ENCODE measurements around the gene APH1A. TPM values are rescaled to one million over a fixed set of nuclear protein-coding genes. Genes with fewer than 3 reads are reported as not detected.
A peak's percentile ranks its signal among the peaks of the same experiment; 100 is the strongest.
"Not testable (repeated sequence)": the region's sequence is repeated elsewhere in the genome, so short reads cannot be mapped to it uniquely, and the experiment has no call there.

The APH1A gene
- total RNA-seq, 1 donor from 2014 or later = 56.1 TPM

DNA sequence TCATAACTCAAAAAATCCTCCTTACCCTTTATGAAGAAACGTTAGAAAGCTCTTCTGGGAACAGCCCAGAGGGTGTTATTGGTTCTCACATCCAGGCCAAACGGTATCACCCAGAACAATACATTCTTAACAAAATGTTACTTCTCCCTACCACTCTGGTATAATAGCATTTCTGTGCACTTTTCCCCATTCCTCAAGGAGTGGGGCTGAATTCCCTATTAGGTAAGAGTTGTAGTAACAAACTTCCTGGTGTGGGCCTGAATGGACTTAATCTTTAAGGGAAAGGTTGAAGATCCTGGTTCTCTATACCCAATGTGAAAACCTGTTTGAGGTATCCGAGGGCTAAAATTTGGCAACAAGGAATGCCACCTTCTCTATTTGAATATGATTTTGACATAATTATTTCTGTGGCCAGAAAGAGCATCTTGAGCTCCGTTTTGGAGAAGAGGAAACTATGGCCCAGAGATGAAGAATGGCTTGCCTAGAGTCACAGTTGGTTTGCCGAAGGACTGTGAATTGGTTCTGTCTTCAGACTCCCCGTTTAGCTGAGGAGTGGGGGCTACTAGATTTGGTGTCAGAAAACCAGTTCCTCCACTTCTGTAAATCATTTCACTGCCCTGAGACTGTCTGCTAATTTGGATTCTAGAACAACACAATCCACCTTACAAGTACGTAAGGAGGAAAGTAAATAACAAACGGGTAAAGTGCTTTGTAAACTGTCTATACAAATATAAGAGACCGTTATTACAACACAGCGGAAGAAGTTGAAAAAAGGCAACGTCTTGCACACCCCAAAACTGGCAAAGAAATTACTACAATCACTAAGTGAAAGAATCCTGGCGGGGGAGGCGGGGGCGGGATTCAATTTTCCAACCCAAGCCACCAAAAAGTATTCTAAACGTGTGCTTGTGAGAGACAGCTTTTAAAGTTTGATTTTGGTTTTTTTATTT, 35.2 kb downstream of the APH1A start:
- no peak for DNase-seq

DNA sequence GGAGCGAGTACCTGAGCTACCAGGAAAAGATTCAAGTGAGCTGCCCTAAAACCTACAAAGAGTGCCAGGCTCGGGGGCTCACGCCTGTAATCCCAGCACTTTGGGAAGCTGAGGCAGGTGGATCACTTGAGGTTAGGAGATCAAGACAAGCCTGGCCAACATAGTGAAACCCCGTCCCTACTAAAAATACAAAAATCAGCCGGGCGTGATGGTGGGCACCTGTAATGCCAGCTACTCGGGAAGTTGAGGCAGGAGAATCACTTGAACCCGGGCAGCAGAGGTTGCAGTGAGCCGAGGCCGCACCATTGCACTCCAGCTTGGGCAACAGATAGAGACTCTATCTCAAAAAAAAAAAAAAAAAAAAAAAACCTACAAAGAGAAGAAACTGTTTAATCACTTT, 35.9 kb downstream of the APH1A start:
- not testable (repeated sequence) for DNase-seq

DNA sequence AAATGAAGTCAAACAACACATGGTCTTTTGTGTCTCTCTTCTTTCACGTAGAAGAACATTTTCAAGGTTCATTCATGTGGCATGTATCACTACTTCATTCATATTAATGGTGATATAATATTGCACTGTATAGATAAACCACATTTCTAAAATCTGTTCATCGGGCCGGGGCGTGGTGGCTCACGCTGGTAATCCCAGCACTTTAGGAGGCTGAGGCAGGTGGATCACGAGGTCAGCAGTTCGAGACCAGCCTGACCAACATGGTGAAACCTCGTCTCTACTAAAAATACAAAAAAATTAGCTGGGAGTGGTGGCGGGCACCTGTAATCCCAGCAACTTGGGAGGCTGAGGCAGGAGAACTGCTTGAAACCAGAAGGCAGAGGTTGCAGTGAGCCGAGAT, 40.6 kb downstream of the APH1A start:
- not testable (repeated sequence) for DNase-seq

DNA sequence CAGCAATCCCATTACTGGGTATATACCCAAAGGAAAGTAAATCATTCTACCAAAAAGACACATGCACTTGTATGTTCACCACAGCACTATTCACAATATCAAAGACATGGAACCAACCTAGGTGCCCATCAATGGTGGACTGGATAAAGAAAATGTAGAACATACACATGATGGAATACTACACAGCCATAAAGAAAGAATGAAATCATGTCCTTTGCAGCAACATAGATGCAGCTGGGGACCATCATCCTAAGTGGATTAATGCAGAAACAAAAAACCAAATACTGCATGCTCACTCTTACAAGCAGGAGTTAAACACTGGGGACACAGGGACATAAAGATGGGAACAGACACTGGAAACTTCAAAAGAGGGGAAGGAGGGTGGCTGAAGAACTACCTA, 41.6 kb downstream of the APH1A start:
- DNase-seq = no peak

DNA sequence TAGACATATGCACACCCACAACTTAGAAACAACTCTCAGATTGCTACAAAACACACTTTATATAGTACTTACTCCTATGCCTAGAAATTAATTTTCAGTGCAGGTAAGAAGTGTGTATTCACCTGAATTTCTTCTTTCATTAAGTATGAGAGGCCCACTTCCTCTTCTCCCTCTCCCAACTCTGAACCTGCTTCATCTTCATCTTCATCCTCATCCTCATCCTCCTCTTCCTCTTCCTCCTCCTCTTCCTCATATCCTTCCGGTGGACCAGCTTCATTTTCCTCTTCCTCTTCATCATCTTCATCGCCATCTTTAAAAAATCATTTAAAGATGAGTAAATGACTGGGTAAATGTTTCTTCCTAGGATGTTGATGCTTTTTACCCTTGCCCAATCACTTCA, 42.3 kb downstream of the APH1A start:
- DNase-seq = no peak

DNA sequence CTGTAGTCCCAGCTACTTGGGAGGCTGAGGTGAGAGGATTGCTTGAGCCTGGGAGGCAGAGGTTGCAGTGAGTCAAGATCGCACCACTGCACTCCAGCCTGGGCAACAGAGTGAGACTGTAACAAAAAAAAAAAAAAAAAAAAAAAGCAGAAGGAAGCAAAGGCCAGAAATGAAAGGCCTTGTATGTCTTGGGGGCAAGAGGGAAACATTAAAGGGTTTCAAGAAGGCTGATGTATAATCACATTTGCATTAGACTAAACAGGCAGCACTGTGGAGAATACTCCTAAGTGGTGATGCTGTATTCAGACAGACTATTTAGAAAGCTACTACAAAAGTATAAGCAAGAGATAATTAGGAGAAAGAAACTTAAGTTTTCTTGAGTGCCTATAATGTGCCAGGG, 43.3 kb downstream of the APH1A start:
- DNase-seq = no peak

DNA sequence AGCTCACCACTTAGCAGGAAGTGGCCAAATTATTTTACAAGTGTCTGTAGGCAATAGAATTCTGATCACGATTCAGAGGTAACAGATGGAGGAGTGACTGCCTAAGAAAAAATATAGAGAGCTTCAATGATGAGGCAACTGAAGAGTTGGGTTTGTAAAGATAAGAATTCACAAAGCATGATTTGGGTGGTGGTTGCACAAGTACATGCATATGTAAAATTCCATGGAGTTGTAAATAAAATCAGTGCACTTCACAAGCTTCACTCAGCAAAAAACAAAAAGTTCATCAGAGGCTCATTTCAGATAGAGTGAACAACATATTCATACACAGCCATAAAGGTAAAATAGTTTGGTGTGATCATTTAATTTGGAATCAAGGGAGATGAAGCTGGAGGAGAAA, 43.8 kb downstream of the APH1A start:
- no peak for DNase-seq

DNA sequence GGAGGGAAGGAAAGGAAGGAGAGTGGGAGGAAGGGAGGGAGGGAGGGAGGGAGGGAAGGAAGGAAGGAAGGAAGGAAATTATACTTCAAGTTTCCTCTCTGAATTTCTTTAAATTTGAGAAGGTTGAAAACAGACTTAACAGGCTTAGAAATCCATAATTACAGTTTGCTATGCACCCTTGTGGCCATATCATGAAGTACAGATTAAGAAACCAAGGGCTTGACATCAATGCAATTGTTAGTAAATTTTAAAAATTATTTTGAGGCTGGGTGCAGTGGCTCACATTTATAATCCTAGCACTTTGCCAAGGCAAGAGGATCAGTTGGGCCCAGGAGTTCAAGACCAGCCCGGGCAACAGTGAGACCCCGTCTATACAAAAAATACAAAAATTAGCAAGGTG, 47.3 kb downstream of the APH1A start:
- no peak for DNase-seq

DNA sequence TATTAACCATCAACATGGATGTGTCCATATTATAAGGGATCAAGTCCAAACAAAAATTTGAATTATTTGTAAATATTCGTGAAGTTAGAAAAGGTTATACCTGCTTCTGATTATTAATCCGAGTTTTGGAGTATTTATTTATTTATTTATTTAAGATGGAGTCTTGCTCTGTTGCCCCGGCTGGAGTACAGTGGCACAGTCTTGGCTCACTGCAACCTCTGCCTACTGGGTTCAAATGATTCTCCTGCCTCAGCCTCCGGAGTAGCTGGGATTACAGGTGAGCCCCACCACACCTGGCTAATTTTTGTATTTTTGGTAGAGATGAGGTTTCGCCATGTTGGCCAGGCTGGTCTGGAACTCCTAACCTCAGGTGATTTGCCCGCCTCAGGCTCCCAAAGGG, 53.0 kb downstream of the APH1A start:
- not testable (repeated sequence) for DNase-seq

Small RNA genes lying within 50 kb of the gene (small RNA-seq; reads per million reads assigned to genes)
- 1.5 reads per million, percentile 83 among the genes with 10 or more reads in this experiment for gene RNU2-17P (ENCODE audit: low replicate concordance)

Other genes with a start within 250 kb of the APH1A start
- 59.3 TPM for gene VPS45, start 201.2 kb downstream of the APH1A start, total RNA-seq
- 23.2 TPM for gene PLEKHO1, start 119.1 kb downstream of the APH1A start, total RNA-seq
- 30.9 TPM for gene ANP32E, start 32.9 kb downstream of the APH1A start, total RNA-seq
- 0.69 TPM for gene CA14, start 11.2 kb downstream of the APH1A start, total RNA-seq
- gene C1orf54, start 3.8 kb upstream of the APH1A start, total RNA-seq = 39.8 TPM
- 2.1 TPM for gene CIART, start 13.5 kb upstream of the APH1A start, total RNA-seq
- 35.6 TPM for gene MRPS21, start 24.8 kb upstream of the APH1A start, total RNA-seq
- gene PRPF3, start 52.5 kb upstream of the APH1A start, total RNA-seq = 59.8 TPM
- gene RPRD2, start 95.1 kb upstream of the APH1A start, total RNA-seq = 16.2 TPM
- gene TARS2, start 218.4 kb upstream of the APH1A start, total RNA-seq = 14.8 TPM
- gene ECM1, start 239.1 kb upstream of the APH1A start, total RNA-seq = 4.4 TPM
- not detected for gene FALEC, start 246.7 kb upstream of the APH1A start, total RNA-seq